ENCODE measurements around the gene CMBL. TPM values are rescaled to one million over a fixed set of nuclear protein-coding genes. Genes with fewer than 3 reads are reported as not detected.

CMBL gene
- 15.0 and 23.1 TPM in 2 replicates for total RNA-seq

DNA sequence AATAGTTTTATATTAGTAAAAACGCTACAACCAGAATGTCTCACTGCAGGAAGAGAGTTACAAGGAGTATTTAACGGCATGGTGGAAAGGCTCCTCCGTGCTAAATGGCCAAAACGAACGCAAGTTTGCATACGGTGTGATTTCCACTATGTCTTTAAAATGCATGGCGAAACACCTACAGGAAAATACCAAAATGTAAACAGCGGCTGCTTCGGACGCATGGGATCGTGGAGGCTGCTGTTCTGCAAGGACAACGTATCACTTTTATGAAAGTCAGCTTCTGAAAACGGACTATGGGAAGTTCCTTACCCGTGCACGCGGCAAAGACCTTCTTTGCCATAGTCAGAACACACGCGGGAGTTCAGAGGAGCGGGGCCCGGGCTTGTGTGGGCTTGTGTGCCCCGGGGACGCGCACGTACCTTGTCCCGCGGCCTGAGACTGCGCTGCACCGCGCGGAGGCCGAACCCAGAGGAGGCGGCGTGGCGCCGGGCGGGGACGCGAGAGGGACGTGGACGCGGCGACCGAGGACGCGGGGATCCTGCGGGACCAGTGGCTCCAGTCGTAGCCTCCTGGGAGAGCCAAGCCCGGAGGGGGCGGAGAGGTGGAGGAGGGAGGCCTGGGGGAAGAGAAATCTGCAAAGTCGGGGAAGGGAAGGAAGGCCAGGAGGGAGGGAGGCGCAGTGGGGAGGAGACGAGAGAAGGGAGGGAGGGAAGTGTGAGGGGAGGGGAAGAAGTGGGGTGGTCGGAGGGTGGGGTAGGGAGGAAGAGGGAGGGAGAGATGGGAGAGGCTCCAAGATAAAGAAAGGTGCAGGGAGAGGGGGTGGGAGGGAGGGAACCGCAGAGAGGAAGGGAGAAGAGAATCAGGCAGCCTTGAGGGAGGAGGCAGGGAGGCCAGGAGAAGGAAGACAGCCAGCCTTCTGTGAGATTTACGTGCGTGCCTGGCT lies at the start of gene CMBL:
Gene CMBL (minus strand): TSS at position 697 of the 943 bp plus-strand sequence. CDS start 17,140 bp downstream, outside the sequence.

DNA sequence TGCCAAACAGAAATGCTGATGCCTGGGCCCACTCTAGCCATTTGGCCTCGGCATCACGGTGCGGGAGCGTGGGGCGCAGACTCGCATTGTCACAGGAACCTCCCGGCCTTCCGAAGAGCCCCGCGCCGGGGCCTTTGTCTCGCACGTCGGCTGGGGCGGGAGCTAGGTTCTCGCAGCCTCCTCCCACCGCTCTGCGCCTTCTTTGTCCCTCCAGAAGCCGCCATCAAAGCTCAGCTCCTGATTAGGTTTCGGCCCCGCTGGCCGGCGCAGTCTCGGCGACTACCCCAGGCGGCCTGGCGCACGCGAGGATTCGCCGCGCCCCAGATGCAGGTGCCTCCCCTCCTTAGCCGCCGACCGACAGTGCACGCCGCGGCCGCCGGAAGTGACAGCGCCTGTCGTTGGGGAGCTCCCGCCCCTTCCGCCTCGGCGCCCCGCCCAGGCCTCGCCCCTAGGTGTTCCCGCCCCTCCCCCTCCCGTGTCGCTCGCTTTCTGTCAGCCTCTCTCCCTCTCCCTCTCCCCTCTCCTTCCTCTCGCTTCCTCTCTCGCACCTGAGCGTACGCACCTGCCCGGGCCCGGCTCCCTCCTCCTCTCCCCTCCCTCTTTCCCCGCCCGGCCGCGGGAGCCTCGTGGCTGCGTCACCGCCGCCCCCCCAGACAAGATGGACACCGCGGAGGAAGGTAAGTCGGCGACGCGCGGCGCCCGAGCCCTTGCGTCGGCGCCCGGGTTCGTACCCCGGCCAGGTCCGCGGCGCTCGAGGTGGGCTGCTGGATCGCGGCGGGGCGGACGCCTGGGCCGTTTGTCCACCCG lies 45.7 kb upstream of the CMBL start, which contains the start of gene MARCHF6:
Gene MARCHF6 (plus strand): TSS at position 455 of the 807 bp plus-strand sequence. CDS start 204 bp downstream, at position 659.

DNA sequence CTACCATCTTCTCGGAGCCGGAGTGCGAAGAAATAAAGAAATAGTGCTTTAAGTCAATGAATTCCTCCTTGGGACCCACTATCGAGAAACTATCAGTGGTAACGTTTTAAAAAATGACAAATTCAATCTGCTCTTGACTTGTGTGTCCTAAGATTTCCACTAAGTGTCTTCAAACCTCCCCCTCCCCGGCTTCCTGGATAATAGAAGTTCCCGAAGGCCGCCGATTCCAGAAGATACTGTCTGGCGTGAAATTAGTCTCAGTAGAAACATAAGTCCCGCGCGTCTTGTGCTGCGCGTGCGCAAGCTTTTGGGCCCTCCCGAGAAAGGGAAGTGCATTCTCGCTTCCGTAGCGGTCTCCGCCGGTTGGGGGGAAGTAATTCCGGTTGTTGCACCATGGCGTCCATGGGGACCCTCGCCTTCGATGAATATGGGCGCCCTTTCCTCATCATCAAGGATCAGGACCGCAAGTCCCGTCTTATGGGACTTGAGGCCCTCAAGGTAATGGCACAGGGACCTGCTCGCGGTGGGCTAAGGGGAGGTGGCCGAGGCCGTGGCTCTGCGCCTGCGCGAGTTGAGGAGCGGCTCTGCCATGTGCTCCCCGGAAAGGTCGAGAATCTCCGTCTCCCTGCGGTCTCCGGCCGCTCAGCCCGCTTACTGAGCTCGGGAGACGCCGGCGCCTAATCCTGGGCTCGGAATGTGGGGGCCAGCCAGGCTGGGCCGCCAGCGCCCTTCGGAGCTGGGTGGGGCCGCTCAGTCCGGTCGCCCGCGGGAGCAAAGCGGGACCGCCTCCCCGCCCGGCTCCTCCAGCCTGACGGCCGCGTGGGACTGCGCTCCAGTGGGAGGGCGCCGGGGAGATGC lies 57.5 kb downstream of the CMBL start, which contains the start of gene CCT5:
Gene CCT5 (plus strand): TSS at position 333 of the 858 bp plus-strand sequence. CDS start 61 bp downstream, at position 394.

Other genes starting within 250 kb of the CMBL start
- 28.7 and 29.2 TPM in 2 replicates for gene ATPSCKMT, start 58.0 kb downstream of the CMBL start, total RNA-seq
- gene CCT5, start 57.6 kb downstream of the CMBL start, total RNA-seq: 257 and 397 TPM in 2 replicates
- 53.7 and 108 TPM in 2 replicates for gene MARCHF6, start 45.8 kb upstream of the CMBL start, total RNA-seq
- 0.32 and 0.60 TPM in 2 replicates for gene ROPN1L, start 134.0 kb upstream of the CMBL start, total RNA-seq